CD4-positive, alpha-beta T cell treated with Interleukin-6 for 4 hours (primary cell): ENCODE data around the gene KCTD15.
A peak's percentile ranks its signal among the peaks of the same experiment; 100 is the strongest.

Source experiments
- DNase-seq: peaks from one replicate; pipeline ENCODE4 v3.0.0-alpha.2; 2020; ENCODE audit warnings: mixed read lengths

KCTD15 gene

DNA sequence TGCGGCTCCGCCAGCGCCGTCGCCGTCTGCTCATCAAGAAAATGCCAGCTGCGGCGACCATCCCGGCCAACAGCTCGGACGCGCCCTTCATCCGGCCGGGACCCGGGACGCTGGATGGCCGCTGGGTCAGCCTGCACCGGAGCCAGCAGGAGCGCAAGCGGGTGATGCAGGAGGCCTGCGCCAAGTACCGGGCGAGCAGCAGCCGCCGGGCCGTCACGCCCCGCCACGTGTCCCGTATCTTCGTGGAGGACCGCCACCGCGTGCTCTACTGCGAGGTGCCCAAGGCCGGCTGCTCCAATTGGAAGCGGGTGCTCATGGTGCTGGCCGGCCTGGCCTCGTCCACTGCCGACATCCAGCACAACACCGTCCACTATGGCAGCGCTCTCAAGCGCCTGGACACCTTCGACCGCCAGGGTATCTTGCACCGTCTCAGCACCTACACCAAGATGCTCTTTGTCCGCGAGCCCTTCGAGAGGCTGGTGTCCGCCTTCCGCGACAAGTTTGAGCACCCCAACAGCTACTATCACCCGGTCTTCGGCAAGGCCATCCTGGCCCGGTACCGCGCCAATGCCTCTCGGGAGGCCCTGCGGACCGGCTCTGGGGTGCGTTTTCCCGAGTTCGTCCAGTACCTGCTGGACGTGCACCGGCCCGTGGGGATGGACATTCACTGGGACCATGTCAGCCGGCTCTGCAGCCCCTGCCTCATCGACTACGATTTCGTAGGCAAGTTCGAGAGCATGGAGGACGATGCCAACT is 24.4 kb upstream of the KCTD15 start:
- no peak for DNase-seq

DNA sequence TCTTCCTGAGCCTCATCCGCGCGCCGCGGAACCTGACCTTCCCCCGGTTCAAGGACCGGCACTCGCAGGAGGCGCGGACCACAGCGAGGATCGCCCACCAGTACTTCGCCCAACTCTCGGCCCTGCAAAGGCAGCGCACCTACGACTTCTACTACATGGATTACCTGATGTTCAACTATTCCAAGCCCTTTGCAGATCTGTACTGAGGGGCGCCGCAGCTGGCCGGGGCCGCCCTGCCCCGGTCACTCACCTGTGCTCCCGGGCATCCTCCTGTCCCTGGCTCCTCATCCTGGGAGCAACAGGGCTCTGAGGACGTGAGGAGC is 23.9 kb upstream of the KCTD15 start:
- no peak for DNase-seq

DNA sequence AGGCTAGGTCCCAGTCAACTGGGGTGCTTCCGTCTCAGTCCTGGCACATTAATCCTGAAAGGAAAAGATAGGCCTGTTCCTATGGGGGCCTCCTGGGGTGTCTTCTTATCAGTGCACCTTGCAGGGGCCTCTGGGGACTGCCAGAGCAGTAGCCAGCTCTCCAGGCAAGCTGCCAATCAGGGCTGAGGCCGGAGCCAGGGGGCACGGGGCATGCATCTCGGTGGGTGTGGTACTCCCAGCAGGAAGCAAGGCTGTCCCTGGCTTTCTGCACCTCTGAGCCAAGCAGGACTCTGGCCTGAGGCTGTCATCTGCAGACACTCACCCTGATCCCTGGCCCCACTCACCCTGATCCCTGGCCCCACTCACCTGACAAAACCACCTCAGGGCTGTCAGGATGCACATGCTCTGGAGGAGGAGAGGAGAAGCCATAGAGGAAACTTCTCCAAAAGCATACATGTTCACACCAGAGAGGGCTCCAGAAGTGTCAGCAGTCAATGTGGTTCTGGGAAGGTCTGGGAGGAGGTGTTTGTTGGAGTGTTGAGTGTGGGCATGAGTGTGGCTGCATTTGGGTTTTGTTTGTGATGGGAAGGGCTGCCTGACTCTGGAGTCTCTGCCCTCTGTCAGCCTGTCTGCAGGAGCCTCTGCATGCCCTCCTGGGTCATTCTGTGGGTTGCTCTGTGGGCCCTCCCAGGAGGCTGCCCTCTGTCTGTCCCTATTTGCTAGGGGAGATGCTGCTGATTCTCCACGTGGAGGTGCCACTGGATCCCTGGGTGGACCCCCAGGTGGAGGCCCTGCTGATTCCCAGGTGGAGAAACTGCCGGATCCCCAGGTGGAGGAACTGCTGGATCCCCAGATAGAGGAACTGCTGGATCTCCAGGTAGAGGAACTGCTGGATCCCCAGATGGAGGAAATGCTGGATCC is 22.7 kb upstream of the KCTD15 start:
- no peak for DNase-seq

DNA sequence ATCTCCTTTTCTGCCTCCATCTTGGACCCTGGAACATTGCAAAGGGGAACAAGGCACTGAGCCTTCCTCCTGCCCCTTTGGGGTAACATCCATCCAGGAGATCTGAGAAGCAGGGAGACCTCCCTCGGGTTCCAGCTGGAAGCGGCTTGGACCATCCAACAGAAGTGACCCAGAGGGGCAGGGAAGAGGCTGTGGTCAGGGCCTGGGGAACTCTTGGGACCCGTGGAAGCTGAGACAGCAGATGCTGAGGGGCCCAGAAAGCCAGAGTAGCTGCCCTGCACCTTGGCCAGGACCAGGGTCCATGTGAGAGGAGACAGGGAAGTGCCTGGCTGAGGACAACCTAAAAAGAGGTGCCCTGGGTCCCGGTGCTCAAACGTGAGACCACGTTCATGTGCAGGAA is 21.9 kb upstream of the KCTD15 start:
- no peak for DNase-seq

DNA sequence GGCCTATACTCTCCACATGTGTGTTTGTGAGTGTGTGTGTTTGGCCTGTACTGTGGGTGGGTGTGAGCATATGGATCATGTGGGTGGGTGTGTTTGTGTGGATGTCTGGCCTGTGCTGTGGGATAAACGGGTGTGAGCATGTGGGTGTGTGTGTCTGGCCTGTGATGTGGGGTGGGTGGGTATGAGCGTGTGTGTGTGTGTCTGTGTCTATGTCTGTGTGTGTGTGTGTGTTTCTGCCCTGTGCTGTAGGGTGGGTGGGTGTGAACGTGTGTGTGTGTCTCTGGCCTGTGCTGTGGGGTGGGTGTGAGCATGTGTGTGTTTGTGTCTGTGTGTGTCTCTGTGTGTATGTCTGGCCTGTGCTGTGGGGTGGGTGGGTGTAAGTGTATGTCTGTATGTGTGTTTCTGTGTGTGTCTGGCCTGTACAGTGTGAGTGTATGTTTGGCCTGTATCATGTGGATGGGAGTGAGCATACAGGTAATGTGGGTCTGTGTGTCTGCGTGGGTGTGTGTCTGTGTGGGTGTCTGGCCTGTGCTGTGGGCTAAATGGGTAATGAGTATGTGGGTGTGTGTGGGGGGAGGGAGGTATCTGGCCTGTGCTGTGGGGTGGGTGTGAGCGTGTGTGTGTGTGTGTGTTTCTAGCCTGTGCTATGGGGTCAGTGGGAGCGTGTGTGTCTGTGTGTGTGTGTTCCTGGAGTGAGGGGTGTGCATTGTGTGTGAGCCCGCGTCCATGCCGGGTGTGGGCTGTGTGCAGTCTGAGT is 20.8 kb upstream of the KCTD15 start:
- DNase-seq: no peak

DNA sequence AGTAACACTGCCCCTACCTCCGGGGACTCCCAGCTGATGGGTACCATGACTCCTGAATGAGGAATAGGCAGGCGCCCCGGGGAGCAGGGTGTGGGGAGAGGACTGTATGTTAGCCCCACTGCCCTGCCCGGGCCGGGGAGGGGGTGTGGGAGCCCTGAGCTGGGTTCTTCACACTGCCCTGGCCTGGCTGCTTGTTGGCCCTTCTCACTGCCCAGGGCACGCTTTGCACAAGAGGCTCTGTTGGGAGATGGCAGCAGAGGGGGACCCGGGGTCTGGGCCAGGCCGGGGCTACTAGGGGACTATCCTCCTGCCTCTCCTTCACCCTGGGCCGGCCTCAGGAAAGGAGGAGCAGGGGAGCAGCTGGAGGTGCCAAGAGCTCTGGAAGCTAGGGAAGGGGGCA is 19.3 kb upstream of the KCTD15 start:
- no peak for DNase-seq

DNA sequence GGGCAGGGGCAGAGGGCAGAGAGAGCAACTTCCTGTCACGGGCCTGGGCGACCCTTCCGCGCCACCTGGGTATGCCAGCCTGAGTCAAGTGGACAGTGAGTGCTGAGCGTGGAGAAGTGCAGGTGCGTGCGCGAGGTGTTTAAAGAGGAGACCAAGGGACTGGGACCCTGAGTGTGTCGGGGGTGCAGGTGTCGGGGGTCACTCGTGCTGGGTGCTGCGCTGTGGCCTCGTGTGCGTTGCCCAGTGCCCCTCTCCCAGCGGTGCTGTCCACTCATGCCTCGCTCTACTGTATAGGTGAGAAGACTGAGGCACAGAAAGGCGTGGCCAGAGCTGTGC is 18.9 kb upstream of the KCTD15 start:
- DNase-seq: no peak

DNA sequence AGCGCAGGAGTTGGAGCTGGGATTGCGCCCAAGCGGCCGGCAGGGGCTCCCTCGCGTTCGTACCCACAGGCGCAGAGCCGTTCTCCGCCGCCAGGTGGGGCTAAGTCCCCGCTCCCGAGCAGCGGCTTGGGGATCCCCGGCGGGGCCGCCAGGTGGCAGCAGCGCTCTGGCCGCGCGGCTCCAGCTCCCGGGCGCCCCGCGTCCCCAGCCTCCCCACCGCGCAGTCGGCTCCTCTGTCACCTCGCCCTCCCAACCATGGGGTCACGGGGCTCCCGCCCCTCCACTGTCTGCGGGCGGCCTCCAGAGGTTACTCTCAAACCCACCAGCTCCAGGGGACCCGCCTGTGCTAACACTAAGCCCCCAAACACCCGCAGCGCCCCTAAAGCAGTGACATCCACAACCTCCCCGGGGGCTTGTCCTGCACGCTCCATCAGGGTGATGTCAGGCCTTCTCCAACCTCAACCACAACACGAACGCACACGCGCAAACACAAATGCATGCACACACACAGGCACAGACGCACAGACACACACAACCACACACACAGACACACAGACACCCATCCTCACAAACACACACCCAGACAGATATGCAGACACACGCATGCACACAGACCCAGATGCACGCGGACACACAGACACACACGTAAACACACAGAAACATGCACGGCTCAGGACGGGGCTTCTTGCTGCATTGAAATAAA is 18.4 kb upstream of the KCTD15 start:
- peak; percentile 86 for DNase-seq

DNA sequence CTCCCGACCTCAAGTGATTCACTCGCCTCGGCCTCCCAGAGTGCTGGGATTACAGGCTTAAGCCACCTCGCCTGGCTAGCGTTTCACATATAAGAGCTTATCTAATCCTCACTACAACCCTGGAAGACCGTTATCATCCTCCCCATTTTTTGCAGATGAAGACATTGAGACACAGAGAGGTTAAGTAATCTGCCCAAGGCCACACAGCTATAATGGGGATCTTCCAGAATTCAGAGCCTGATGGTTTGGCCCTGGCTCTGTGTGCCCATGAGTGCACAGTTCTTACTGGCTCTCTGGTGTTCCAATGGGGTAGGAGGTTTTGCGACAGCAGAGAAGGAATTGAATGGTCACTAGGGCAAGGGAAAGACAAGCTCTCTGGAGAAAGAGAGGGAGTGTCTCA is 16.8 kb upstream of the KCTD15 start:
- DNase-seq: no peak

DNA sequence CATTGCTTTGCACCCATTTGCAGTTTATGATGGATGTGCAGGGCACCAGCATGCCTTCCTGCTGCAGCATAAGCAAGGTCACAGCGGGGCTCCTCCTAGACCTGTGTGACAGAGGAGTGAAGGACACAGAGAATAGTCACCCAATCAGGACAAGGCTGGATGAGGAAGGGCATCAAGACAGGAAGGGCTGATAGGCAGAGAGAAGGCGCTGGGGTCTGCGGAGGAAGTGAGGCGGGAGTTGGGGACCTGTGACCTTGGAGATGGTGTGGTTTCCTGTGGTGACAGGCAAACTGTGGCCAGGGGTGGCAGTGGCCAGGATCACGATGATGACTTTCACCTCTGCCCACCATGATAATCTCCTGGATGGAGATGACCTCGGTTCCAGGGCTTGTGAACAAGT is 16.4 kb upstream of the KCTD15 start:
- no peak for DNase-seq

DNA sequence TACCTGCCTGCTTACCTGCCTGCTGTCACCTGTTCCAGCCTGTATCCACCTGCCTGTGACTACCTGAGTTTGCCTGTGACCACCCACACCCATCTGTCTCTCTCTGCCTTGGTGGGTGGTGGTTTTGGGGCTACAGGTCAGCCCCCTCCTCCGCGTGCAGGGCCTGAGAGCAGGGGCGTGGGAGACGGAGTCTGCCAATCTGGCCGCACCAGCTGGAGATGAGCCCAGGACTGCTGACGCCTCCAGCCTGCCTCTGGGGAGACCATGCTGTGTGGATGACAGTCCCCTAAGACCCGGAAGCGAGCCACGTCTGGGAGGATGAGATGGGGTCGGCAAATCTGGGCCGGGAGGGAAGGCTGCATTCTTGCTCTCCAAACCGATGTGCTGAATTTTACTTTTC is 15.9 kb upstream of the KCTD15 start:
- DNase-seq: no peak

DNA sequence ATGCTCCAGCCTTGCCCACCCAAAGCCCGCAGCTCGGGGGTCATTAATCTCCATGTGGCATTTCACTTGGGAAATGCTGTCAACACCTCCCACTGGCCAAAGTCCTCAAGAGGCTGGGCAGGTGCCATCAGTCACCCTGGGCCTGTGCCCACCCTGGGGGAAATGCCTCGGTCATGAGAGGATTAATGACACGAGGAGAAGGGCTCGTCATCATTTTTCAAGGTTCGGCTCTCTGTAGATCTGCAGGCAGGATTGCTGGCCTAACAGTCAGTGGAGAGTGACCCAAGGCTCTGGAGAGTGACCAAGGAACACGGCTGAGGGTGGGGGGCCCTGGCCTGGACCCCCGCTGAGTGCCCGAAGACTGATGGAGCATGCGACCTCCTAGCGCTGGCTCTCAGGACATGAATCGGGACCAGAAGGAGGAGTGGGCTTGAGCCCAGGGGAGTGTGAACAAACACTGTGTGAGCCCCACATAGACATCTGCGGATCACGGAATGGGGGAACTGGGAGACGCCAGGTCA is 15.2 kb upstream of the KCTD15 start:
- no peak for DNase-seq

DNA sequence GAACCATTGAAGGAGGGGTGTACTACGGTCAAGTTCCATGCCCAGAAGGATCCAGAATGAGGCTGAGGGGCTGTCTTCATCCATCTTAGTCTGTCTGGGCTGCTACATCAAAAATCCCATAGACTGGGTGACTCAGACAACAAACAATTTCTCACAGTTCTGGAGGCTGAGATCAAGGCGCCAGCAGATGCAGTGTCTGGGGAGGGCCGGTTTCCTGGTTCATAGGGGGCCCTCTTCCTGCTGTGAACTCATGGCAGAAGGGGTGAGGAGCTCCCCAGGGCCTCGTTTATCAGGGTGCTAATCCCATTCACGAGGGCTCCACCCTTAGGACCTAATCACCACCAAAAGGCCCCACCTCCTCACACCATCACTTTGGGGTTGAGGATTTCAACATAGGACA is 14.7 kb upstream of the KCTD15 start:
- DNase-seq: peak; percentile 11

DNA sequence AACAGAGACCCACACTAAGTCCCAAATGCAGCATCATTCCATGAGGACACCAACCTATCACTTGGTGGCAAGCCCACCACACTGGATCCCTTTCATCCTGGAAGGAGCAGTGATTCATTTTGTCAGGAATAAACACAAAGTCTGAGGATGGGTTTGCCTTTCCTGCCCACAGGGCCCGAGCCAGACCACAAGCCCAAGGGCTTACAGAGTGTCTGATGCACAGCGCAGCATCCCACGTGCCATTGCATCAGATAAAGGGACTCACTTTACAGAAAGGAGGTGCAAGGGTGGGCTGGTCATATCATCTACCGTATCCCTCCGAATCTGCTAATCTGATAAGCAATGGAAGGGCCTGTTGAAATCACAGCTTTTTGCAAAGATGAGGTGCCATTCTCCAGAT is 12.2 kb upstream of the KCTD15 start:
- DNase-seq: no peak

DNA sequence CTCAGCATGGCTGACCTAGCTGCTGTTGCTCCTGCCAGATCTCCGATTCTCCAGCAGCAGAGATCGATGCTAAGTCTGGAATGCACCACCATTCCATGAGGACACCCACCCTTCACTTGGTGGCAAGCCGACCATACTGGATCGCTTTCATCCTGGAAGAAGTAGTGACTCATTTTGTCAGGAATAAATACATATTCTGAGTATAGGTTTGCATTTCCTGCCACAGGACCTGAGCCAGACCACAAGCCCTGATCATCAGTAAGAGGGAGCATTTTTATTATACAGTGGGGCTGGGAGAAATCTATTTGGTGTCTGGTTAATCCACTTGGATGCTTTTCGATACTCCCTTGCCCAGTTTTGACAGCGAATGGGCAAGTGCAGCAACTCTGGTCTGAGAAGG is 10.9 kb upstream of the KCTD15 start:
- no peak for DNase-seq

DNA sequence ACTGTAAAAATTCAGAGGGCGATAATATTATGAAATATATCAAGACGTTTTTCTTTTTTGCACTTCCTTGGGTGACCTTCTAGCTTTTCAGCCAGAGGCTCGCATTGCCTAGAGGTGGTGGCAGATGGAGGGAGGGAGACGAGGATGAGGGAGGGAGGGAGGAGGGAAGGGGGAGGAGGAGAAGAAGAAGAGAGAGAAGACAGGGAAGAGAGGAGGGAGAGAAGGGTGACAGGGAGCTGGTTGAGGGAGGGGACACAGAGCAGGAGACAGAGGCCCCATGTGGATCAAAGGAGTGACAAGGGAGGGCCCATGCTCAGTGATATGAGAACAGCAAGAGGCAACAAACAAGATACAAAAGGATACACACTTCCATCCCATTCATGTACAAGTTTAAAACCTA is 8.0 kb upstream of the KCTD15 start:
- no peak for DNase-seq

DNA sequence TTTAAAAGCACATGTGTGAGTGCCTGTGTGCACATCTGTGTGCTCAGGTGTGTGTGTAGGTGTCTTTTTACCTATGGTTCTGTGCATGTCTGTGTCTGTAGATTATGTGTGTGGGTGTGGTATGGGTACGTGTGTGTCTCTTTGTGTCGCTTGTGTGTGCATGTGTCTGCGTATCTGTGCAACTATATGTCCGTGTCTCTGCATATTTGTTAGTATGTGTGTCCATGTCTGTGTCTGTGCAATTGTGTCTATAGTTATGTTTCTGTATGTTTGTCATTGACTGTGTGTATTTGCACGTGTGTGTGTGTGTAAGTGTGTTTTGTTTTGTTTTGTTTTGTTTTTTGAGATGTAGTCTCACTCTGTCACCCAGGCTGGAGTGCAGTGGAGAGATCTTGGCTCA is 7.3 kb upstream of the KCTD15 start:
- no peak for DNase-seq

DNA sequence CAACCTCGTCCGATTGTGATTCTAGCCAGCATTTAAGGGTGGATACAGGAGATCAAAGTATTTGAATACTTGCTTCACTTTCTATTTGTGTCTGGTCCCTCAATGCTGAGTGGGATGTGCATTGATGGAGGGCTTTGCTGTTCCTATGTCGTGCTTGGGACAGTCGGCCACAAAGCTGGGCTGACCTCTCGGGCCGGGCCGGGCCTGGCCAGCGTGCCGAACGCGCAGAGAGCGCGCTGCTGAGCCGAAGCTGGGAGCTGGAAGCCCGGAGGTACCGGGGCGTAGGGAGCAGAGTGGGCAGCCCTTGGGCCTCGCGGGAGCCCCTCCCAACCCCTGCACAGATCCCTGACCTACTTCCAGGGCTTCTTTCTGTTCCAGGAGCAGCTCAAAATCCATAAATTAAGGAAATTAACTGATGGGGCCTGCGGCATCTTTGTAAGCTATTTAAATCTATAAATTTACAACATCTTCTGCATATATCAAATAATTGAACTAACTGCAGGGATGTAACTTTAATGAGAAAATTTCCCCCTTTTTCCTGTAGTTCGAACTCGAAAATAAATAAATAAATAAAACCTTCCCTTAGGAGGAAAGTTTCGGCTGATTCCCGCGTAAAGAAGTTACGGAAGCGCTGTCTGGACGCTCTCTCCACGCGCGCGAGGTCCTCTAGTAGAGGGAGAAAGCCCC is 1.8 kb upstream of the KCTD15 start:
- no peak for DNase-seq

DNA sequence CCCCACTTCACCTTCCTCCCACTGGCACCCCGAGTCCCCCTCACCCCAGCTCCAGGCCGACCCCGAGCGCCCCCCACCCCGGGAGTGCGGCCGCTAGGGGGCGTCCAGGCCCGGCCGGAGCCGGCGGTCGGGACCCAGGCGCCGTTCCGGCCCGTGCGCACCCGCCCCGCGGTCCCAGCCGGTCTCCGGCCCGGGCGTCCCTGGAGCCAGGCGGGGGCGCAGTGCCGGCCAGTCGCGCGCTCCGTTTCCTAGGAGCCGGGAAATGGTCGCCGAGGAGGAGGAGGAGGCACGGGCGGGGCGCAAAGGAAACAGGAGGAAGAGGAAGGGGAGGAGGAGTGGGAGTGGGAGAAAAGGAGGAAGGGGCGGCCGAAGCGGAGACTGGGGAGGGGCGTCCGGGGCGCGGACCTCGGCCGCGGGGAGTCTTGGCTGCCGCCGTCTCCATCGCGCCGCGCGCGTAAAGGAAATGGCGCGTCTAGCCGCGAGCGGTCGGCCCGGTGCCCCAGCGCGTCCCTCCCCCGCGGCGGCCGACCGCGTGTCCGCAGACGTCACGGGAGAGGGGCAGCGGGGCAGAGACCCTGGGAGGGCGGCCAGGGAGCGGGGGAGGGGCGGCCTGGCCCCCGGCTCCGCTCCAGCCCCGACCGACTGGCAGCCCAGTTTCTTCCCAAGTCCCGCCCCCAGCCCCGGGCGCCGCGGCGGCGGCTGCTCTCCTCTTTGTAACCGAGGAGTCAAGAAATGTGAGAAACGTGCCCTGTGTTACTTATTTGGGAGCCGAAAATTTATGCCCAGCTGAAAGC is 1.1 kb upstream of the KCTD15 start:
- peak; percentile 44 for DNase-seq

DNA sequence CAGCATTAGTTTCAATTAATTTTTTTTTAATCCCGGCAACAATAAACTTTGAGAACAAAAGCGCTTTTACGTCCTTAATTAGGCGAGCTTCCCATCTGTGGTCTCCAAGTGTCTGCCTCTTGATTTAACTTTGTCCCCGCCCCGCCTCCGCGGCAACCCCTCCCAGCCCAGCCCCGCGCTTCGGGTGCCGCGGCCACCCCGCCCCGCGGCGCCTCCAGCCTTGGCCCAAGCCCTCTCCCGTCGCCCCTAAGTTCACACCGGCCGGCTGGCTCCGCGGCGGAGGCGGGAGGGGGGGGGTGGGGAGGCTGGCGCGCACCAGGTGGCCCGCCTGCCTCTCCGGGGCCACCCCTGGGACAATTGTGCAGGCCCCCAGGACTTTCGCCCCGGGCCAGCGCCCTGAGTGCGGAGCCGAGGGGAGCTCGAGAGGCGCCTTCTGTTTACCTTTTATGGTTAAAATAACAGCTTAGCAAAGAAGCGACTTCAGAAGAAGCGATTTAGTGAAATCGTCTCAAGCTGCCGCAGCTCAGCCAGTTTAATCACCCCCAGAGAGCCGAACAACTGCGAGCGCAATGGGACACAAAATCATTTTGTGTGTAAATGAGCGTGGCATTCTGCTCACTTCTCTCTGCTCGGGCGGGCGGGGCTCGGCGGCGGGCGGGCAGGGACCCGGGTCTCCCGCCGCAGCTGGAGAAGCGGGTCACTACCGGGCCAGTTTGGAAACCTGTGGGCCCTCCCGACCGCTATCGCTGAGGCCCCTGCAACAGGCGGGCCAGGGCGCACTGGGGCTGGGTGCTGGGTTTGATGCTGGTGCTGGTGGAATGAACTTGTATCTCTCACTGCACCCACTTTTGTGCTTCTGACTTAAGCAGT is 1.4 kb downstream of the KCTD15 start:
- peak; percentile 34 for DNase-seq
